ENCODE measurements around the gene MCOLN1. TPM values are rescaled to one million over a fixed set of nuclear protein-coding genes. Genes with fewer than 3 reads are reported as not detected.
A peak's percentile ranks its signal among the peaks of the same experiment; 100 is the strongest.

Gene MCOLN1
- total and polyA plus RNA-seq, 9 of the 15 experiments (the other 6 are each of a cell fraction or from before 2014, with no cell fraction given), result 0.25 to 15.4 (median 7.1) TPM

DNA sequence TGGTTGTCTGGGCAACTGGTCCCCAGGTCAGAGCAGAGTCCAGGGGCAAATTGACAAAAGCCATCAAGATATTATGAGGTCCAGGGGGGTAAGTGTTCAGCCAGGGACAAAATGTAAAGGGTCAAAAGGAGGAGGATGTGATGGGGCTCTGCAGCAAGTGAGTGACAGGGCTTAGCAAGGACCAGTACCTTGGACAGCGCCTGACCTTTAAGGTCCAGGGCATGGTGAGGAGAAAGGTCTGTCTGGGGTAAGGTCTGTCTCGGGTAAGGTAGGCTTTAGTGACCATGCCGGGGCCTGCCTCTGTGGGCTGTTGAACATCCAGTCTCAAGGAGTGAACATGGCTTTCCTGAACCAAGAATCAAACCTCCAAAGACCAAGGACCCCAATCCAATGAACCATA is 12.8 kb upstream of the MCOLN1 start (continued):
- TF ChIP-seq, protein P1, sequence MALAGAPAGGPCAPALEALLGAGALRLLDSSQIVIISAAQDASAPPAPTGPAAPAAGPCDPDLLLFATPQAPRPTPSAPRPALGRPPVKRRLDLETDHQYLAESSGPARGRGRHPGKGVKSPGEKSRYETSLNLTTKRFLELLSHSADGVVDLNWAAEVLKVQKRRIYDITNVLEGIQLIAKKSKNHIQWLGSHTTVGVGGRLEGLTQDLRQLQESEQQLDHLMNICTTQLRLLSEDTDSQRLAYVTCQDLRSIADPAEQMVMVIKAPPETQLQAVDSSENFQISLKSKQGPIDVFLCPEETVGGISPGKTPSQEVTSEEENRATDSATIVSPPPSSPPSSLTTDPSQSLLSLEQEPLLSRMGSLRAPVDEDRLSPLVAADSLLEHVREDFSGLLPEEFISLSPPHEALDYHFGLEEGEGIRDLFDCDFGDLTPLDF (CRISPR knock-in tag; IDR thresholded peaks at IDR 0.05), result no peak
- TF ChIP-seq, protein P2, sequence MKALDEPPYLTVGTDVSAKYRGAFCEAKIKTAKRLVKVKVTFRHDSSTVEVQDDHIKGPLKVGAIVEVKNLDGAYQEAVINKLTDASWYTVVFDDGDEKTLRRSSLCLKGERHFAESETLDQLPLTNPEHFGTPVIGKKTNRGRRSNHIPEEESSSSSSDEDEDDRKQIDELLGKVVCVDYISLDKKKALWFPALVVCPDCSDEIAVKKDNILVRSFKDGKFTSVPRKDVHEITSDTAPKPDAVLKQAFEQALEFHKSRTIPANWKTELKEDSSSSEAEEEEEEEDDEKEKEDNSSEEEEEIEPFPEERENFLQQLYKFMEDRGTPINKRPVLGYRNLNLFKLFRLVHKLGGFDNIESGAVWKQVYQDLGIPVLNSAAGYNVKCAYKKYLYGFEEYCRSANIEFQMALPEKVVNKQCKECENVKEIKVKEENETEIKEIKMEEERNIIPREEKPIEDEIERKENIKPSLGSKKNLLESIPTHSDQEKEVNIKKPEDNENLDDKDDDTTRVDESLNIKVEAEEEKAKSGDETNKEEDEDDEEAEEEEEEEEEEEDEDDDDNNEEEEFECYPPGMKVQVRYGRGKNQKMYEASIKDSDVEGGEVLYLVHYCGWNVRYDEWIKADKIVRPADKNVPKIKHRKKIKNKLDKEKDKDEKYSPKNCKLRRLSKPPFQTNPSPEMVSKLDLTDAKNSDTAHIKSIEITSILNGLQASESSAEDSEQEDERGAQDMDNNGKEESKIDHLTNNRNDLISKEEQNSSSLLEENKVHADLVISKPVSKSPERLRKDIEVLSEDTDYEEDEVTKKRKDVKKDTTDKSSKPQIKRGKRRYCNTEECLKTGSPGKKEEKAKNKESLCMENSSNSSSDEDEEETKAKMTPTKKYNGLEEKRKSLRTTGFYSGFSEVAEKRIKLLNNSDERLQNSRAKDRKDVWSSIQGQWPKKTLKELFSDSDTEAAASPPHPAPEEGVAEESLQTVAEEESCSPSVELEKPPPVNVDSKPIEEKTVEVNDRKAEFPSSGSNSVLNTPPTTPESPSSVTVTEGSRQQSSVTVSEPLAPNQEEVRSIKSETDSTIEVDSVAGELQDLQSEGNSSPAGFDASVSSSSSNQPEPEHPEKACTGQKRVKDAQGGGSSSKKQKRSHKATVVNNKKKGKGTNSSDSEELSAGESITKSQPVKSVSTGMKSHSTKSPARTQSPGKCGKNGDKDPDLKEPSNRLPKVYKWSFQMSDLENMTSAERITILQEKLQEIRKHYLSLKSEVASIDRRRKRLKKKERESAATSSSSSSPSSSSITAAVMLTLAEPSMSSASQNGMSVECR (CRISPR knock-in tag; IDR thresholded peaks at IDR 0.05), result 0 out of 2 replicates have a peak, but pooled peaks have one; percentile 35
- no peak for TF ChIP-seq HDAC8 (tag; IDR thresholded peaks at IDR 0.05)
- TF ChIP-seq, protein P3, sequence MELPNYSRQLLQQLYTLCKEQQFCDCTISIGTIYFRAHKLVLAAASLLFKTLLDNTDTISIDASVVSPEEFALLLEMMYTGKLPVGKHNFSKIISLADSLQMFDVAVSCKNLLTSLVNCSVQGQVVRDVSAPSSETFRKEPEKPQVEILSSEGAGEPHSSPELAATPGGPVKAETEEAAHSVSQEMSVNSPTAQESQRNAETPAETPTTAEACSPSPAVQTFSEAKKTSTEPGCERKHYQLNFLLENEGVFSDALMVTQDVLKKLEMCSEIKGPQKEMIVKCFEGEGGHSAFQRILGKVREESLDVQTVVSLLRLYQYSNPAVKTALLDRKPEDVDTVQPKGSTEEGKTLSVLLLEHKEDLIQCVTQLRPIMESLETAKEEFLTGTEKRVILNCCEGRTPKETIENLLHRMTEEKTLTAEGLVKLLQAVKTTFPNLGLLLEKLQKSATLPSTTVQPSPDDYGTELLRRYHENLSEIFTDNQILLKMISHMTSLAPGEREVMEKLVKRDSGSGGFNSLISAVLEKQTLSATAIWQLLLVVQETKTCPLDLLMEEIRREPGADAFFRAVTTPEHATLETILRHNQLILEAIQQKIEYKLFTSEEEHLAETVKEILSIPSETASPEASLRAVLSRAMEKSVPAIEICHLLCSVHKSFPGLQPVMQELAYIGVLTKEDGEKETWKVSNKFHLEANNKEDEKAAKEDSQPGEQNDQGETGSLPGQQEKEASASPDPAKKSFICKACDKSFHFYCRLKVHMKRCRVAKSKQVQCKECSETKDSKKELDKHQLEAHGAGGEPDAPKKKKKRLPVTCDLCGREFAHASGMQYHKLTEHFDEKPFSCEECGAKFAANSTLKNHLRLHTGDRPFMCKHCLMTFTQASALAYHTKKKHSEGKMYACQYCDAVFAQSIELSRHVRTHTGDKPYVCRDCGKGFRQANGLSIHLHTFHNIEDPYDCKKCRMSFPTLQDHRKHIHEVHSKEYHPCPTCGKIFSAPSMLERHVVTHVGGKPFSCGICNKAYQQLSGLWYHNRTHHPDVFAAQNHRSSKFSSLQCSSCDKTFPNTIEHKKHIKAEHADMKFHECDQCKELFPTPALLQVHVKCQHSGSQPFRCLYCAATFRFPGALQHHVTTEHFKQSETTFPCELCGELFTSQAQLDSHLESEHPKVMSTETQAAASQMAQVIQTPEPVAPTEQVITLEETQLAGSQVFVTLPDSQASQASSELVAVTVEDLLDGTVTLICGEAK (IDR thresholded peaks at IDR 0.05), result 0 out of 2 replicates have a peak, but pooled peaks have one; percentile 18
- TF ChIP-seq, protein P3 (CRISPR knock-in tag; IDR thresholded peaks at IDR 0.05), result 0 out of 2 replicates have a peak, but pooled peaks have one; percentile 29
- TF ChIP-seq ZNF175 (CRISPR knock-in tag; IDR thresholded peaks at IDR 0.05; ENCODE audit: low read depth), result no peak
- TF ChIP-seq, protein P4, sequence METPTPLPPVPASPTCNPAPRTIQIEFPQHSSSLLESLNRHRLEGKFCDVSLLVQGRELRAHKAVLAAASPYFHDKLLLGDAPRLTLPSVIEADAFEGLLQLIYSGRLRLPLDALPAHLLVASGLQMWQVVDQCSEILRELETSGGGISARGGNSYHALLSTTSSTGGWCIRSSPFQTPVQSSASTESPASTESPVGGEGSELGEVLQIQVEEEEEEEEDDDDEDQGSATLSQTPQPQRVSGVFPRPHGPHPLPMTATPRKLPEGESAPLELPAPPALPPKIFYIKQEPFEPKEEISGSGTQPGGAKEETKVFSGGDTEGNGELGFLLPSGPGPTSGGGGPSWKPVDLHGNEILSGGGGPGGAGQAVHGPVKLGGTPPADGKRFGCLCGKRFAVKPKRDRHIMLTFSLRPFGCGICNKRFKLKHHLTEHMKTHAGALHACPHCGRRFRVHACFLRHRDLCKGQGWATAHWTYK (CRISPR knock-in tag; IDR thresholded peaks at IDR 0.05), result no peak
- TF ChIP-seq, protein P5, sequence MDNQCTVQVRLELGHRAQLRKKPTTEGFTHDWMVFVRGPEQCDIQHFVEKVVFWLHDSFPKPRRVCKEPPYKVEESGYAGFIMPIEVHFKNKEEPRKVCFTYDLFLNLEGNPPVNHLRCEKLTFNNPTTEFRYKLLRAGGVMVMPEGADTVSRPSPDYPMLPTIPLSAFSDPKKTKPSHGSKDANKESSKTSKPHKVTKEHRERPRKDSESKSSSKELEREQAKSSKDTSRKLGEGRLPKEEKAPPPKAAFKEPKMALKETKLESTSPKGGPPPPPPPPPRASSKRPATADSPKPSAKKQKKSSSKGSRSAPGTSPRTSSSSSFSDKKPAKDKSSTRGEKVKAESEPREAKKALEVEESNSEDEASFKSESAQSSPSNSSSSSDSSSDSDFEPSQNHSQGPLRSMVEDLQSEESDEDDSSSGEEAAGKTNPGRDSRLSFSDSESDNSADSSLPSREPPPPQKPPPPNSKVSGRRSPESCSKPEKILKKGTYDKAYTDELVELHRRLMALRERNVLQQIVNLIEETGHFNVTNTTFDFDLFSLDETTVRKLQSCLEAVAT (IDR thresholded peaks at IDR 0.05), result no peak
- no peak for TF ChIP-seq ZC3H8 (IDR thresholded peaks at IDR 0.05)
- TF ChIP-seq KLF13 (tag; IDR thresholded peaks at IDR 0.05; ENCODE audit: borderline replicate concordance, low read depth), result no peak

Measured in K562 (cell line).